MM.1S (cell line): ENCODE results near the gene MYO1E.

Experiments
- EZH2 ChIP-seq: fragments of 300-600 bp; sonication (generic); optimal IDR thresholded peaks from 2 replicates; pipeline ENCODE3; 2017; ENCODE audit warnings: low read depth, mild to moderate bottlenecking, antibody characterized with exemption, low read length, mixed read lengths
- EZH2phosphoT487 ChIP-seq: fragments of 300-600 bp; sonication (generic); IDR thresholded peaks from 2 replicates; pipeline ENCODE4 v1.6.1; 2018; ENCODE audit warnings: antibody characterized with exemption, low read length
- TF ChIP-seq, protein P1 (sequence below): fragments of 300-600 bp; sonication (generic); IDR thresholded peaks from 2 replicates; pipeline ENCODE4 v1.5.1; 2016; ENCODE audit warnings: antibody characterized with exemption, low read length, mixed read lengths

DNA sequence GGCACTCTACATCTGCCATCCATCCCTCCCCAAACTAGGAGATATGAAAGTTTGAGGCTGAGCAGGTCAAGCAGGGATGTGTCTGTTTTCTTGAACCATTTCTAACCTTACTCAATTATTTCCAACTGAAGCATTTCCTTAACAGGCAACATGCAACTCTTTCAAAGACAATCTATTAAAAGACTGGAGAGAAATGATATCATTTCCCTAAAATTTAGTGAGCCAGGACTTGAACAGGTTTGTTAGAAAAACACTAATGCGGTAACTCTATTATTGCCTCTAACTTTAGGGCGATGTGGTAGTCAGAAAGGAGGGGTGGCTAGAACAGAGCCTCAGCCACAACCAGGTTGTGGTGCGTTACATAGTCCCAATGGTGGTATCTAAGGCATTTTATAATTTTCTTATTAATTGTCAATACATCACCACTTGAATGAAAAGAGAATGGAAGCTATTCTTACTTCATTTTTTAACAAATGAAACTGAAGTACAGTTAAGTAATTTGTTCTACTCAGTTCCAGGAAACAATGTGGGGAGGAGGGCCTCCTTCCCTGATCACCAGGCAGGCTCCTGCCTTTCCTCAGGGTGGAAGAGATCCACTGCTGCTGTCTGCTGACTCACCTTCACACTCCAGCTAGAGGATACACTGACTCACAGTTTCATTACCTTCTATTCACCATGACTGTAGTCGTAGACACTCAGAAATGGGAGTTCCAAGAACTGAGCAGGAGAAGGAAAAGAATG is 22.8 kb downstream of the MYO1E start:
- TF ChIP-seq, protein P1, sequence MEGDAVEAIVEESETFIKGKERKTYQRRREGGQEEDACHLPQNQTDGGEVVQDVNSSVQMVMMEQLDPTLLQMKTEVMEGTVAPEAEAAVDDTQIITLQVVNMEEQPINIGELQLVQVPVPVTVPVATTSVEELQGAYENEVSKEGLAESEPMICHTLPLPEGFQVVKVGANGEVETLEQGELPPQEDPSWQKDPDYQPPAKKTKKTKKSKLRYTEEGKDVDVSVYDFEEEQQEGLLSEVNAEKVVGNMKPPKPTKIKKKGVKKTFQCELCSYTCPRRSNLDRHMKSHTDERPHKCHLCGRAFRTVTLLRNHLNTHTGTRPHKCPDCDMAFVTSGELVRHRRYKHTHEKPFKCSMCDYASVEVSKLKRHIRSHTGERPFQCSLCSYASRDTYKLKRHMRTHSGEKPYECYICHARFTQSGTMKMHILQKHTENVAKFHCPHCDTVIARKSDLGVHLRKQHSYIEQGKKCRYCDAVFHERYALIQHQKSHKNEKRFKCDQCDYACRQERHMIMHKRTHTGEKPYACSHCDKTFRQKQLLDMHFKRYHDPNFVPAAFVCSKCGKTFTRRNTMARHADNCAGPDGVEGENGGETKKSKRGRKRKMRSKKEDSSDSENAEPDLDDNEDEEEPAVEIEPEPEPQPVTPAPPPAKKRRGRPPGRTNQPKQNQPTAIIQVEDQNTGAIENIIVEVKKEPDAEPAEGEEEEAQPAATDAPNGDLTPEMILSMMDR: no peak
- no peak for TF ChIP-seq EZH2phosphoT487
- TF ChIP-seq EZH2: no peak
